Lung microvascular endothelial cell (primary cell): ENCODE data around the gene DHODH. TPM values are rescaled to one million over a fixed set of nuclear protein-coding genes. Genes with fewer than 3 reads are reported as not detected.
"Not testable (repeated sequence)": the region's sequence is repeated elsewhere in the genome, so short reads cannot be mapped to it uniquely, and the experiment has no call there.

Source experiments
- DNase-seq, 2 donors: peaks; one replicate each; pipeline versions ENCODE4 v3.0.0 to v3.0.0-alpha.2; 2010; ENCODE audit warnings: low read depth in 2 of 2
- total RNA-seq: library from RNA; depleted of rRNA; stranded (reverse); fragments of >200 nt; gene quantifications from 2 replicates; pipeline ENCODE4 v1.2.1, GENCODE V29; 2014

The DHODH gene
- total RNA-seq, 1 donor from 2014 or later = 5.6 TPM

DNA sequence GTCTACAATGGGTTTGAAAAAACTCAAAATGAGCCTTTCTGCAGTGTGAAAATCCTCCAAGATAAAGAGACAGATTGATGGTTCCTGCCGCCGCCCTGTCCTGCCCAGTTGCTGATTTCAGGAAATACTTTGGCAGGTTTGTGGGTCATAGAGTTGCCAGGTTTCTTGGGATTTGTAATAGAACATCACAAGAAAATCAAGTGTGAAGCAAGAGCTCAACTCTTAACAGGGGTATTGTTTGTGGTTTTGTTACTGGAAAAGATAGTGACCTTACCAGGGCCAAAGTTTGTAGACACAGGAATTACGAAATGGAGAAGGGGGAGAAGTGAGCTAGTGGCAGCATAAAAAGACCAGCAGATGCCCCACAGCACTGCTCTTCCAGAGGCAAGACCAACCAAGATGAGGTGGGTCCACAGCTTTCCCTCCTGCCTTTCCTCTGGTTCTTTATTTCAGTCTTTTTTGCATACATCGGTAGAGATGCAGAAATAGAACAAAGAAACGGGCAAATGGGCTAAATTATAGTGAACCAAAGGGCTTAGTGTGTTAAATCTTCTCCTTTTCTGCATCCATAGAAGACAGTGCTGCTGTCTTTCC lies 45.8 kb downstream of the DHODH start, which contains the start of gene HP:
Gene HP (plus strand): TSS at position 252 of the 594 bp plus-strand sequence. CDS start 148 bp downstream, at position 400.
- not testable (repeated sequence) for DNase-seq

DNA sequence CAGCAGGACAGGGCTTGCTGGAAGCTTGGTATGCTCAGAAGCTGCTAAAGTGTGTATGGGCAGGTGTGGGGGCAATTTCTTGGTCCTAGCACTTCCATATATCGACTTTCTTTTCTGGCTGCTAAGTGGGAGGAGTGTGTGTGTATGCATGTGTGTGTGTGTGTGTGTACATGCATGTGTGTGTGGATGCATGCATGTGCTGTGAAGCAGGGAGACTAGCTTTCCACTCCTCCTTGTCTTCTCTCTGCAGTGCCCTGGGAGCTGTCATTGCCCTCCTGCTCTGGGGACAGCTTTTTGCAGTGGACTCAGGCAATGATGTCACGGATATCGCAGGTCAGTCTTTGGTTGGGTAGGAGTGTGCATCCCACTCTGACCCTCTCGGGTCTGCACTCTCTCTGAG lies 47.4 kb downstream of the DHODH start:
- no peak for DNase-seq

DNA sequence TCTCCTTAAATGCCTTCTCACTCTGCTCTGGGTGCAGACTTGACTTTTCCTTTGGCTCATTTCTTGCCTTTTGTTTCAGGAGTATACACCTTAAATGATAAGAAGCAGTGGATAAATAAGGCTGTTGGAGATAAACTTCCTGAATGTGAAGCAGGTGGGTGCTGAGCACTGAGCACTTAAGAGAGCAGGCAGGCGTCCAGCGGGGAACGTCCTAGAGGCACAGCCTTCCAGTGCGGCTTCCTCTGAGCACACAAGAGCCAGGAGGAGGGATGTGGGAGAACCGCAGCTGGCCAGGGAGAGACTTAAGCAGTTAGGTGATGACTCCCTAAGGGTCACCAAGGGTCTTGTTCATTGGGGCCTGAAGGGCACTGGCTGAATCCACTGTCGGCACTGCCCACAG lies 48.8 kb downstream of the DHODH start:
- DNase-seq = not testable (repeated sequence)

DNA sequence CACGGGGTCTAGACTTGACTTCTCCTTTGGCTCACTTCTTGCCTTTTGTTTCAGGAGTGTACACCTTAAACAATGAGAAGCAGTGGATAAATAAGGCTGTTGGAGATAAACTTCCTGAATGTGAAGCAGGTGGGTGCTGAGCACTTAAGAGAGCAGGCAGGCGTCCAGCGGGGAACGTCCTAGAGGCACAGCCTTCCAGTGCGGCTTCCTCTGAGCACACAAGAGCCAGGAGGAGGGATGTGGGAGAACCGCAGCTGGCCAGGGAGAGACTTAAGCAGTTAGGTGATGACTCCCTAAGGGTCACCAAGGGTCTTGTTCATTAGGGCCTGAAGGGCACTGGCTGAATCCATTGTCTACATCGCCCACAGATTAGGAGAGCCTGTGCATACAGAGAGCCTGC lies 50.5 kb downstream of the DHODH start:
- DNase-seq = not testable (repeated sequence)

DNA sequence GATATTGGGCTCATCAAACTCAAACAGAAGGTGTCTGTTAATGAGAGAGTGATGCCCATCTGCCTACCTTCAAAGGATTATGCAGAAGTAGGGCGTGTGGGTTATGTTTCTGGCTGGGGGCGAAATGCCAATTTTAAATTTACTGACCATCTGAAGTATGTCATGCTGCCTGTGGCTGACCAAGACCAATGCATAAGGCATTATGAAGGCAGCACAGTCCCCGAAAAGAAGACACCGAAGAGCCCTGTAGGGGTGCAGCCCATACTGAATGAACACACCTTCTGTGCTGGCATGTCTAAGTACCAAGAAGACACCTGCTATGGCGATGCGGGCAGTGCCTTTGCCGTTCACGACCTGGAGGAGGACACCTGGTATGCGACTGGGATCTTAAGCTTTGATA lies 51.9 kb downstream of the DHODH start:
- no peak for DNase-seq

DNA sequence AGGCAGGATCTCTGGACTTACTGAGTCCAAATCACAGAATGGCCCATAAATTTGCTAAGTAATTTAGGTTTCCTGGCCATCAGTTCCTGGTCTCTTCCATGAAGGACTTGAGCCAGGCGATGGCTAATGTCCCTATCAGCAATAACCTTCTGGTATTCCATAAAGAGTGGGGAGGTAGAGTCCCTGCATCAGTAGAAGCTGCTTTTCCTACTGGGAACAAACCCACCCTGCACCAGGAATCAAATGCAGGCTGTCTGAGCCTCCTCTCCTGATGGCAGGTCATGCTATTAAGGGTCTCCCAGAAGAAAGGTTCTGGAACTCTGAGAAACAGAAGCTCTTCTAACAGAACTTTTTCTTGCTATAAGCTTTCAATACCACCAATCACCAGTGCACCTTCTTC lies 53.0 kb downstream of the DHODH start:
- no peak for DNase-seq

DNA sequence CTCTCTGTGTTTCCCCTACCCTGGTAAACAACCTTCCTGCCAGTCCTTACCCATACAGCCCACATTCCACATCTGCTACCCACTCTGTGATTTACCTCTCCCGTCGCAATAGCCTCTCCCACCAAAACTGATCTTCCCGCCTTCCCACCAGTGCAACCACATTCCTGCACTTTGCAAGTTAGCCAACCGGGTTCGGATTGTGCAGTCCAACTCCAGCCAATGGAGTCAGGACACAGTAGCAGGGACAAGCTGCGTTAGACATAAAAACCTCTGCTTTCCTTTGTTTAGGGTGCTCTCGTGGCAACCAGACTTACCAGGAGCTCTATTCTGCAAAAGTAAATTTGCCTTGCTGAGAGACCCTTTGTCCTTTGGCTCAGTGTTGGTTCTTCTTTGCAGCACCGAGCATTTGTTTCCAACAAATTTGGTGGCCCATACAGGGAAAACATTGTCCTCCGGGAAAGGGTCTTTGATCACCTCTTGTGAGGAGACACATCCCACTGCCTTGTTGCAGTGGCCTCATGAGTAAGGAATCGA lies 55.9 kb downstream of the DHODH start:
- DNase-seq = no peak

DNA sequence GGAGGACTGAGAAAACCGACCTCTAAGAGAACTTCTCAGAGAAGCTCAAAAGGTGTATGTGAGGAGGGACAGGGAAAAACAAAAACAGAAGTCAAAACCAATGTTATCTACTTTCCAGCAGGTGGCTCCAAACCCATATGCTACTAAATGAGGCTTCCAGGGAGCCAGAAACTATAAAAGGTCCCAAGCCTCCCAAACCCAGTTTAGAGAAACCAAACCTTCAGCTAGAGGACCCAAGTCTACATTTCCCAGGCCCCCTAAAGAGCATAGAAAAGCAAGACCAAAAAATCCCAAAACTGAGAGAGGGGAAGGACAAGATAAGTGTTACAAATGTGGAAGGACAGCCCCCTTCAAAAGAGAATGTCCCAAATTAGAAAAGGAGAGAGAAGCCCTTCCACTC lies 58.2 kb downstream of the DHODH start:
- peak; percentile 46 to 69 for DNase-seq

DNA sequence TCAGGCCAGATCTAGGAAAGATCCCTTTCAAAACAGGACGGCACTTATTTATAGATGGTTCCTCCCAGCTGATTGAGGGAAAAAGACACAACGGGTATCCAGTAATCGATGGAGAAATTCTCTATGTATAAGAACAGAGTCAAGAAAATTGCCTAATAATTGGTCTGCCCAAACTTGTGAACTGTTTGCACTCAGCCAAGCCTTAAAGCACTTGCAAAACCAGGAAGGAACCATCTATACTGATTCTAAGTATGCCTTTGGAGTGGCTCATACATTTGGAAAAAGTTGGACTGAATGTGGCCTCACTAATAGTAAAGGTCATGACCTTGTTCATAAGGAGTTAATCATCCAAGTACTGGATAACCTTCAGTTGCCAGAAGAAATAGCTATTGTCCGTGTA lies 60.4 kb downstream of the DHODH start:
- no peak for DNase-seq

DNA sequence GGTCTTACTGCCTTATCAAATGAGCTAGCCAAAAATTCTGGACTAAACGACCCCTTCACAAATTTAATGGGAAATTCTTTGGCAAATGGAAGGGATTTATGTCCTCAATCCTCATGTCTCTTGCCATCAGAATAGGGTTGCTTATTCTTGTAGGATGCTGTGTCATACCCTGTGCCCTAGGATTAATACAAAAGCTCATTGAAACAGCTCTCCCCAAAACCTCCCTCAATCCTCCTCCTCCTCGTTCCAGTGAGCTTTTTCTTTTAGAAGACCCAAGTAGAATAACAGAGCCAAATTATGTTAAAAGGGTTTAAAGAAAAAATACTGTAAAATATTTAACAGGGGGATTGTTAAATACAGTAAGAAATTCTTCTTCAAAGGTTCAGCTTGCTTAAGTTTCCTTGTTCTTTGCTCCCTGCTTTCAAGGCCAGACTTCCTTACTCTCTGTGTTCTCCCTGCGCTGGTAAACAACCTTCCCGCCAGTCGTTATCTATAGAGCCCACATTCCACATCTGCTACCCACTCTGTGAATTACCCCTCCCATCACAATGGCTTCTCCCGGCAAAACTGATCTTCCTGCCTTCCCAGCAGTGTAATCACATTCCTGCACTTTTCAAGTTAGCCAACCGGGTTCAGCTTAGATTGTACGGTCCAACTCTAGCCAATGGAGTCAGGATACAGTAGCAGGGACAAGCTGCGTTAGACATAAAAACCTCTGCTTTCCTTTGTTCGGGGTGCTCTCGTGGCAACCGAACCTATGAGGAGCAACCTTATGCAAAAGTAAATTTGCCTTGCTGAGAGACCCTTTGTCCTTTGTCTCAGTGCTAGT lies 64.2 kb downstream of the DHODH start:
- no peak for DNase-seq

DNA sequence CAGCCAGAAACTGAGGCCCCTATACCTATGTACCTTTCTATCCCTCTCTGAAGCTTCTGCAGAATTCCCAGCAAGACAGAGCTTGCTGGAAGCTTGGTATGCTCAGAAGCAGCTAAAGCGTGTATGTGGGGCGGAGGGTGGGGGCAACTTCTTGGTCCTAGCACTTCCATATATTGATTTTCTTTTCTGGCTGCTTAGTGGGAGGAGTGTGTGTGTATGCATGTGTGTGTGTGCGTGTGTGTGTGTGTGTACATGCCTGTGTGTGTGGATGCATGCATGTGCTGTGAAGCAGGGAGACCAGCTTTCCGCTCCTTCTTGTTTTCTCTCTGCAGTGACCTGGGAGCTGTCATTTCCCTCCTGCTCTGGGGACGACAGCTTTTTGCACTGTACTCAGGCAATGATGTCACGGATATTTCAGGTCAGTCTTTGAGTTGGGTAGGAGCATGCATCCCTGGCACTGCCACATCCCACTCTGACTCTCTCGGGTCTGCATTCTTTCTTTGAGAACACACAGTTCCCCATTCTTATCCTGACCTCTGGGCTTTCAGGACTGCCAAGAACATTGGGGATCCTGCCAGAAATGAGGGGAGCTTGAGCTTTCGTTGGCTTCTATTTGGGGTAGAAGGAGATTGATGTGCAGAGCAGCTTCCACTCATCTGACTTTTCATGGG lies 65.2 kb downstream of the DHODH start:
- no peak for DNase-seq

DNA sequence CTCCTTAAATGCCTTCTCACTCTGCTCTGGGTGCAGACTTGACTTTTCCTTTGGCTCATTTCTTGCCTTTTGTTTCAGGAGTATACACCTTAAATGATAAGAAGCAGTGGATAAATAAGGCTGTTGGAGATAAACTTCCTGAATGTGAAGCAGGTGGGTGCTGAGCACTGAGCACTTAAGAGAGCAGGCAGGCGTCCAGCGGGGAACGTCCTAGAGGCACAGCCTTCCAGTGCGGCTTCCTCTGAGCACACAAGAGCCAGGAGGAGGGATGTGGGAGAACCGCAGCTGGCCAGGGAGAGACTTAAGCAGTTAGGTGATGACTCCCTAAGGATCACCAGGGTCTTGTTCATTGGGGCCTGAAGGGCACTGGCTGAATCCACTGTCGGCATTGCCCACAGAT lies 66.5 kb downstream of the DHODH start:
- DNase-seq = not testable (repeated sequence)

Other genes with a start within 250 kb of the DHODH start
- gene AP1G1, start 199.9 kb upstream of the DHODH start, total RNA-seq = 37.0 and 43.8 TPM in 2 replicates
- gene ATXN1L, start 162.8 kb upstream of the DHODH start, total RNA-seq = 10.2 and 16.3 TPM in 2 replicates
- 5.2 and 6.0 TPM in 2 replicates for gene ZNF821, start 124.6 kb upstream of the DHODH start, total RNA-seq
- gene IST1, start 113.2 kb upstream of the DHODH start, total RNA-seq = 99.6 and 141 TPM in 2 replicates
- gene PKD1L3, start 8.3 kb upstream of the DHODH start, total RNA-seq = 0.20 TPM in 1 of 2 replicates, not detected in the other
- 0.20 TPM in 1 of 2 replicates, not detected in the other for gene HP, start 45.8 kb downstream of the DHODH start, total RNA-seq
- not detected in 2 replicates for gene HPR, start 54.5 kb downstream of the DHODH start, total RNA-seq
- 3.7 and 7.5 TPM in 2 replicates for gene TXNL4B, start 84.9 kb downstream of the DHODH start, total RNA-seq
- gene DHX38, start 85.1 kb downstream of the DHODH start, total RNA-seq = 63.2 and 98.2 TPM in 2 replicates
- under 0.01 TPM in 2 replicates for gene PMFBP1, start 163.4 kb downstream of the DHODH start, total RNA-seq